ENCODE results near the gene ANXA6.
"Not testable (repeated sequence)": the region's sequence is repeated elsewhere in the genome, so short reads cannot be mapped to it uniquely, and the experiment has no call there.

ANXA6 gene

DNA sequence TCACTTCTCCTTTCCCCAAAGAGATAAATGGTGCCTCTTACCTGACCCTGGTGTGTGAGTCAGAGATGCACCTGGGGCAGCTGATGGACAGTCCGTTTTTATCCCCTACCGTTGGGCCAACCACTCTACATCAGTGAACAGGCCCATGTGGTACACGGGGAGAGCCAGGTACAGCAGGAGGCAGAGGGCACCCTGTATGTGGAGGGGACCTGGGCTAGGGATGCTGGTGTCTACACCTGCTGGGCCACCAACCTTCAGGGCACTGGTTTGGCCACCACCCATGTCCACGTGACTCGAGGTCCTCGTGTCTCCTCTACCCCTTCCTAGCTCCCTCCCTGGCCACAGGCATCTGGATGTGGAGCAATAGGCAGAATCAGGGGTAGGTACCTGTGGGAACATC is 22.7 kb upstream of the ANXA6 start:
- no peak for DNase-seq

DNA sequence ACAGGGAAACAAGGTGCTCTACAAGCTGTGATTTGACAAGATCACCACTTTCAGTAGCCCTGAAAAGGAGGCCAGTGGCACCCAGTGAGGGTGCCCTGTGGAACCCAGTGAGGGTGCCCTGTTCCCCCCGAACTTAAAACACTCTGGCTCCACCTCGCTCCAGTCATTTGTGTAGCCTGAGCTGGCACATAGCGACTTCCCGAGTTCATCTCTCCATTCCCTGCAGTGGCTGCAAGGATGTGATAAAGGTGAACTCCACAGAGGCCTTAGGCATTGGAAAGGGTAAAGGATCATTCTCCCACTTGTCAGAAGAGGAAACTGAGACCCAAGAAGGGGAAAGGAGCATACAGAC is 21.9 kb upstream of the ANXA6 start:
- no peak for DNase-seq

DNA sequence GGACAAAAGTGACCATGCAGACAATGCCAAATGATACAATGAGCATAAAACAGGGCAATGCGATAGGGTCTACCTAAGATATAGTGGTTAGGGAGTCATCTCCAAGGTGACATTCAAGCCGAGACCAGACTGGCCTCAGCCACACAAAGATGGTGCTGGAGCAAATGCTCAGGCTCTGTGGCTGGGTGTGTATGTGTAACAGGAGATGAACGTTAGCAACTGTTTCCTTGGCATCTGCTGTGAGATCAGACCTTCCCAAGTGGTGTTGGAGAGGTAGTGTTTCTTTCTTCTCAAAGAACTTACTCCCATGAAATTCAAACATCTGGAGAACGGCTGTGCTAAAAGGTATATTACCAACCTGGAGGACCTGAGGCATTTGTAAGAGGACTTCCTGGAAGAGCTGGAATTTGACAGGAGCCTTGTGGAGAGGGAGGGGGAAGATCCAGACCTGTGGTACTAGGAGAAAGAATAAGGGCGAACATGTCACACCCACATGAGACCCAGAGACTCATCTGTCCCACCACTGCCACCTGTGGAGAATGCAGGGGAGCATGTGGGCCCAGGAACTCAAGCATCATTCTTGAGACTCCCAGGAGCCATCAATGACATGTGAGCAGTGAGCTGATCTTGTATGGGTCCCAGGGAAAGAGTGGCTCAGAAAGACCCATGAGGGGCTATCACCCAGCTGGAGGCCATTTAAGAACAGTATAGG is 21.4 kb upstream of the ANXA6 start:
- no peak for DNase-seq

DNA sequence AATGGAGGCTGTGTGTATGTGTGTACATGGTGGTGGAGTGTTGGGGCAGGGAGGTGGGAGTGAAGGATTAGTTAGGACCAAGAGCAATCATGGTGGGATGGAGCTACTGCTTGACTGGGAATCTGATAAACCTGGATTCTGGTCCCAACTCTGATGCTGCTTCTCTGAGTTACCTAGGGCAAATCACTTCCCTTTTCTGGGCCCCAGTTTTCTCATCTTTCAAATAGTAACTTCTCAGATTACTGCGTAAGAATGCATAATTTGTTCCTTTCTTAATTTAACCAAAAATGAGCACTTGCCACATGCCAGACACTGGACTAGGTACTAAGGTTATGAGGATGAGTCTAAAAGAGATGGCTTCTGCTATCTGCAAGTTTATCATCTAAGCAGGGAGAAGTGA is 20.8 kb upstream of the ANXA6 start:
- no peak for DNase-seq

- DNase-seq = not testable (repeated sequence)
These were observed 18.7 kb upstream of the ANXA6 start for GRCh38 chr5:151176268-151176667.

DNA sequence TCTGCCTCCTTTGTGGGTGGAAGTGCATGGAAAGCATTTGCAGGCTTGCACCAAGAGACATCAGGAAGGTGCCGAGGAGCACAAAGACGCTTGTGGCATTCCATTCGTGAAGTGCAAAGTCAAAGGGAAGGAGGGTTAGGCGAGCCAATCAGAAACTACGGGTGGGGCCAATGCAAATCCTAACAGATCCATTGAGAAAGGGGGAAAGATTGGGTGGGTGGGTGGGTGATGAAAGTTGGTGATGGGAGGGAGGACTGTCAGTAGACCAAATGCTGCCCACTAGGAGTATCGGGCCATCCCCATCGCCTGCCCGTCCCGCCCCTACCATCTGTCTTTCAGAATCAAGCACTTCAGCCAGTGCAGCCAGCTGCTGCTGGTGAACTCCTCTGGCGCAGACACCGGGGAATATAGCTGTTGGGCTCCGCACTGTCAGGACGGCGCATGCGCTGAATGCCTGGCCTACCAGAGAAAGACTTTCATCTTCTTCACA is 17.1 kb upstream of the ANXA6 start:
- no peak for DNase-seq

- DNase-seq = no peak
These were observed 16.4 kb upstream of the ANXA6 start for GRCh38 chr5:151173711-151174611.

DNA sequence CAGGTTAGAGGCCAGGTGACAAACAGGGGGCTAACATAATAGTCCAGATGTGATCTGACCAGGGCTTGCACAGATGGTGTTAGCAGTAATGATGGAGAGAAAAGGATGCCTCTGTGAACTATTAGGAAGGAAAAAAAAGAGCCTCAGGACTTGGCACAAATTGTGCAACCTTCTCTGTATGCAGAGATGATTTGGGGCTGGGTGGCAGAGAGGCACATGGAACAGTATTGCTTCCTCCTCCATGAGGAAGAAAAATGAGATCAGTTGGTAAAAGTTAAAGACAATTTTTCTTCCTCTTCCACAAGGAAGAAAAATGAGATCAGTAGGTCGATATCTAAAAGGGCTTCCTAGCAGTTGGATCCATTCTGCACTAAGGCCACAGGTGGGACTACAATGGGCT is 13.9 kb upstream of the ANXA6 start:
- DNase-seq = no peak

DNA sequence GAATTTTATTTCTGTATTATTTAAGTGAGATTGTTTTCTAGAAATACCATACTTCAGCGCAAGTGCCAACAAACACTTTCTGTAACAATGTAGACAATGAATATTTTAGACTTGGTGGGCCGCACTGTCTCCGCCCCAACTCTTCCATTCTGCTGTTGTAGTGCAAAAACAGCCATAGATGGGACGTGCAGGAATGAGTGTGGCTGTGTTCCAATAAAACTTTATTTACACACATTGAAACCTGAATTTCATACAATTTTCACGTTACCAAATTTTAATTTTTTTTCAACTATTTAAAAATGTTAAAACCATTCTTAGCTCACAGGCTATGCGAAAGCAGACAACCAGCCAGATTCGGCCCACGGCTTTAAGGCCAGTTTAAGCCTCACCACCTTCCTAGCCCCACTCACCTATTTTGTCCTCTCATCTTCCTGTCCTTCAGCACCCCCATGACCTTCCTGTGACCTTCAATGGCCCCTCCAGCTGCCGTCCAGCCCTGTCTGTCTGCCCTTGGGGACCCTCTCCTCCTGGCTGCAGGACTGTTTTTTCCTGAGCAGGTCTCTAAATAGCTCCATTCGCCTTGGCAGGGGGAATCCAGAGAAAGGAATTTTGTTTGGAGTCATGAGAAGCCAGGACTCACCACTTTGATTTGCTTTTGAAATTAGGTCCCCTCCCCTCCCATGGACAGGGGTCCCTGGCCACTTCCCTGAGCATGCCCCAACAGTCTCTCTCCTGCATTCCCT is 11.2 kb upstream of the ANXA6 start:
- DNase-seq = no peak

GRCh38 chr5:151167022-151167421 is 9.4 kb upstream of the ANXA6 start:
- no peak for DNase-seq

DNA sequence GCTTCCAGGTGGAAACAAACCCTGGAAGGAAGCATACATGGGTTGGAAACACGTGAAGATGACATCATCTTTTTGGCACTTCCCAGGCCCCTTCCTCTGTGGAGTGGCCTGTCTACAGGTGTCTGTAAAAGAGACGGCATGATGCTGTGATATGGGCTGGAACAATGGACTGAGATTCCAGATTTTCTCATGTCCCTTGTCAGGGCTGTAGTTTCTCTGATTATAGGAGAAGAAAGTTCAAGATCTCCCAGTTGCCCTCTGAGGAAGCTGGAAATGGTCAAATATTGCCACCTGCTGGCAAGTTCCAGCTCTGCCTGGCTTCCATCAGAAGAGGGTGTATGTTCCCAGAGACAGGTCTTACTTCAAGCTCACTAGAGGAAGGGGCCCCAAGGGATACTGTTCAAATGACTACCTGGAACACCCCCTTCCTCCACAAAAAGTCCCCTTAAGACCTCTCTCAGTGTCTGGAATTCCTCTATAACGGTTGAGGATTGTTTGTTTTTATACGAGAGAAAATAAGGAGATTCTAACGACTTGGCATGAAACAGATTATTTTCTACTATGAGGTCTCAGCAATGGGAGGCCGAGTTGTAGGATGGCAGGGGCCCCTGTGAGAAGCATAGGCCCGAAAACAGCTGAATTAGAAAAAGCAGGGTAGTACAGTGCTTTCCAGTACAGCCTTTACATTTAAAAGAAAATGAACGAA is 7.3 kb upstream of the ANXA6 start:
- DNase-seq = peak; percentile 48

DNA sequence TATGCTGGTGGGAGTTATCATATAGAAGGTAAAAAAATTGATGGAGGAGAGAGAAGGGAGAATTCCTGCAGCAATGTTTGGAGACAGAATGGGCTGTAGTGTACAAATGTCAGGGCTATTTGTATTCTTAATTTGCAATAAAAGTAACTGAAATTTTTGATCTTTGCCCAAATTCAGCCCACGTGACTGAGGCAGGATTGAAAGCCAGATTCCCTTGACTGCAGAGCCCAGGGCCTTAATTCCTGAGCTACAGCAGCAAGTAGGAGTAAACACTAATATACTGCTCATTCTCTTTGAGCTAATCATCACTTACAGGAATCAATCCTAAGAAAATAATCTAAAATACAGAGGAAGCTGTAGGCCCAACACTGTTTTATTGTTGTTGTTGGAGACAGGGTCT is 5.2 kb upstream of the ANXA6 start:
- no peak for DNase-seq

GRCh38 chr5:151159649-151160373 is 2.2 kb upstream of the ANXA6 start:
- no peak for DNase-seq

DNA sequence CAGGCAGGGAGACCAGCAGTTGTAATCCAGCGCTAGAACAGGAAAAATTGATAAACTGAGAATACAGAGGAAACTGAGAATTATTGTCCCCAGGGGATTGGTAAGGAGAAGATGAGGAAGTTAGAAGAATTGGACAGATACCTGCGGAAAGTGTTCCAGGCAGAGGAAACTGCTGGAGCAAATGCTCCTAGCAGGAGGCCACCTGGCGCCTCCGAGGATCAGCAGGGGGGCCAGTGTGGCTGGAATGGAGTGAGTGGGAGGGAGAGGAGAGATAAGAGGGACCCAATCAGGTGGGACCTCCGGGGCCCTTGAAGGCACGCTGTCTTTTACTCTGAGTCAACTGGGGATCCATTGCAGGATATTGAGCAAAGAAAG is 695 bp upstream of the ANXA6 start:
- DNase-seq = peak; percentile 21

DNA sequence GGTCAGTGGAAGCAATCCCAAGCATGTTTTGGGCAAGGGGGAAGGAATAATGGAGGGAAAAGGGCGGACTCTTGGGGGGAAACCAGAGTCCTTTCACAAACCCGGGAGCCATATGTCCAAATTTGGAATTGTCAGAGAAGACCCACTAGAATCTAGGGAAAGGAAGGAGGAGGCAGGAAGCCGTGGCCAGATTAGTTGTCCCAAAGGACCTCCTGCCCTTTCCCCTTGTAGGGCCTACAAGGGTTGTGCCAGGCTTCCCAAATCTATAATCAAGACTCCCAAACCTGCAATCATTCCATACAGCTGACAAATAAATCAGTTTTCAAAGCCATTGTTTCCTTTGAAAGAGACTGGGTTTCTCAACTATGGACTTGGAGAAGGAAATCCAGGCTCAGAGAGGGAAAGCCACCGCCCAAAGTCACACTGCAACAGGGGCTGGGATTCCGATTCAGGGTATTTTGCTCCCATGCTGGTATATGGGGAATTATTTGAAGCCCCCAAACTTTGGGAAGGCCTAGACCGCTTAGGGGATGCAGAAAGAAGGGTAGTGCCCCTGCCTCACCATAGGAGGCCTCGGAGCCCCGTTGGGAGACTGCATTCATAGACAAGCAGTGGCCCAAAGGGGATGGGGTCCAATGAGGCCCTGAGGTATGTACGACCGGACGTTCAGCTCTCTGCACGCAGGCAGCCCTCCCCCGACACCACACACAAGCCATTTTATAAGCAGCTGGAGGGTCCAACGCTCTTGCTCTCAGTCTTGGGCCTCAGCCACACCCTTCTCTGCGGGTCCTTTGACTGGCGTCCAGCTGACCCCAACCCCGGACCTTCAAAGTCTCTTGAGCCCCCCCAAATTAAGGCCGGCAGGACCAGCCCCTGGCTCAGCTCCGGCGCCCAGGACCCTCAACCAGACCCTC is 815 bp downstream of the ANXA6 start:
- no peak for DNase-seq

- no peak for DNase-seq
These were observed 1.6 kb downstream of the ANXA6 start for GRCh38 chr5:151155775-151156506.

- peak; percentile 21 for DNase-seq
These were observed 2.4 kb downstream of the ANXA6 start for GRCh38 chr5:151154931-151155774.

GRCh38 chr5:151153766-151154272 is 3.8 kb downstream of the ANXA6 start:
- DNase-seq = no peak

DNA sequence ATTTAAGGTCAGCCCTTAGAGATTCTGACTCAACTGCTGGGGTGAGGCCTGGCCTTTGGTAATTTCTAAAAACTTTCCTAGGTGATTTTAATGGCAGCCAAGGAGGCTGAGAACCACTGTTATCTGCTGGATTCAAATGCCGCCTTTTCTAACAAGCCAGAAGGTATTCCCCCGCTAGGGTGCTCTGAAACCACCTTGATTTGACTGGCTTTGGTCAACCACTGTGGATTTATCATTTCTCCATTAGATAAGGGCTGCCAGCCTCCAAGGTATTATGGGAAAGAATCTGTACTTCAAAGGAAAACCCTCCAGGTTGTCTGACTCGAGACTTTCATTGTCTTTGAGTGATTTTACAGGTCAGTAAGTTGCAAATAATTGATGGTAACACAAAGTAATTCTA is 4.3 kb downstream of the ANXA6 start:
- DNase-seq = no peak

All from GF-D8 (cell line).